NCI-H82 treated with DMSO at 0.1 percent for 48 hours (cell line): ENCODE measurements around the gene IFT81.
"Not testable (repeated sequence)": the region's sequence is repeated elsewhere in the genome, so short reads cannot be mapped to it uniquely, and the experiment has no call there.

Source experiments
- DNase-seq: peaks from one replicate; lab custom pipeline; 2025; ENCODE audit not compliant: unreplicated experiment; lab: John Stamatoyannopoulos, UW

IFT81 gene, protein sequence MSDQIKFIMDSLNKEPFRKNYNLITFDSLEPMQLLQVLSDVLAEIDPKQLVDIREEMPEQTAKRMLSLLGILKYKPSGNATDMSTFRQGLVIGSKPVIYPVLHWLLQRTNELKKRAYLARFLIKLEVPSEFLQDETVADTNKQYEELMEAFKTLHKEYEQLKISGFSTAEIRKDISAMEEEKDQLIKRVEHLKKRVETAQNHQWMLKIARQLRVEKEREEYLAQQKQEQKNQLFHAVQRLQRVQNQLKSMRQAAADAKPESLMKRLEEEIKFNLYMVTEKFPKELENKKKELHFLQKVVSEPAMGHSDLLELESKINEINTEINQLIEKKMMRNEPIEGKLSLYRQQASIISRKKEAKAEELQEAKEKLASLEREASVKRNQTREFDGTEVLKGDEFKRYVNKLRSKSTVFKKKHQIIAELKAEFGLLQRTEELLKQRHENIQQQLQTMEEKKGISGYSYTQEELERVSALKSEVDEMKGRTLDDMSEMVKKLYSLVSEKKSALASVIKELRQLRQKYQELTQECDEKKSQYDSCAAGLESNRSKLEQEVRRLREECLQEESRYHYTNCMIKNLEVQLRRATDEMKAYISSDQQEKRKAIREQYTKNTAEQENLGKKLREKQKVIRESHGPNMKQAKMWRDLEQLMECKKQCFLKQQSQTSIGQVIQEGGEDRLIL

DNA sequence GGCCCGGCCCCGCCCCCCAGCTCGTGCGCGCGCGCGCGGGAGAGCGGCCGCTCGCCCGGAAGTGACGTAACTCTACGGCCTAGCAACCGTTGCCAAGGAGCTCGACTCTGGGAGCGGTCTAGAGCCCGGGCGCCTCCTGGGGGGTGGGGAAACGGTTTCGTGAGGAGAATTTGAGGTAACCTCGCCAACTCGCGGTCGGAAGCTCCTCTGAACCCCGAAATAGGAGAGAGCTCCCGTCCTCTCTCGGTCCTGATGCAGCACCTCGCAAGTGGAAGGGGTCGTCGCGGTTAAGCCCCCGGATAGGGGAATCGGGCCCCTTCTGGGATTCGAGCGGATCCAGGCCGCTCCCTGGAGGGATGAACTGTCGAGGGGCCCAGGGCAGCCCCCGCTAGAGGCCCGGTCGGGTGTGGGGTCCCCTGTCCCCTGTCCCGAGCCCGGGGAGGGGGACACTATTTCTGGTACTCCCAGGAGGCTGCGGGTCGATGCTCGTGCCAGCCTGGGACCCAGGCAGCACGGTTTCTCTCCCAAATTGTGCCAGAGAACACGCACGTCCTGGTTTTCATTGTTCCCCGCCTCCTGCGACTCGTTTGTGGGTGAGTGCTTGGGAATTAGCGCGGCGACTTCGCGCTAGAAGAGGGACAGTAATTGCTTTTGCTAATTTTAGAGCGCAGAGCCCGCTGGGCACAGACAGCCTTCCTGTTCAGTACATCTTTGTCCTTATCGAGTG, at the start of gene IFT81:
IFT81 (plus strand) TSS at position 89 of the 727 bp plus-strand sequence. CDS start 3,024 bp downstream, outside the sequence.
- peak; percentile 88 for DNase-seq

DNA sequence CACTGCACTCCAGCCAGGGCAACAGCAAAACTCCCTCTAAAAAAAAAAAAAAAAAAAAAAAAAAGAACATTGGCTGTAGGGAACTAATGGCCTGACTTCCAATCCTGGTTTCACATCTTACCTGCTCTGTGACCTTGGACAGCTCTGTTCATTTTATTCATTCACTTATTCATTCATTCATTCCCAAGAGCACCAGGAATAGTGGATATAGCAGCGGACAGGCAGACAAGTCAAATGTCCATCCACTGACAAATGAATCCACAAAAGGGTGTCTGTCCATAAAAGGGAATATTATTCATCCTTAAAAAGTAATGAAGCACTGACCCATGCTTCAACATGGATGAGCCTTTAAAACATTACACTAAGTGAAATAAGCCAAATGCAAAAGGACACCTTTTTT, 48.3 kb upstream of the IFT81 start:
- no peak for DNase-seq

DNA sequence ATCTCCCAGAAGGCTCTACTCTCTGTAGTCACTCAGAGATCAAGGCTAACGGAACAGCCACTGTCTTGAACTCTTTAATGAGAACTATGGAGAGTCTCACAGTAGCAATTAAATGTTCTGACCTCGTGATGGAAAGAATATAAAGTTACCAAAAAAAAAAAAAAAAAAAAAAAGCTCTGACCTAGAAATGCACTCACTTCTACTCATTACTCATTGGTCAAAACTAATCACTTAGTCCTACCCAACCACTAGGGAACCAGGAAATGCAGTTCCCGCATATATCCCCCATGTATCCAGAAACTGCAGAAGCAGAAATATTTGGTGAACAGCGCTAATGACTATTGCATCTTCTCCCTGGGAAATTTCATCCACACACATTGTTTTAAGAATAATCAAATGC, 46.4 kb upstream of the IFT81 start:
- no peak for DNase-seq

DNA sequence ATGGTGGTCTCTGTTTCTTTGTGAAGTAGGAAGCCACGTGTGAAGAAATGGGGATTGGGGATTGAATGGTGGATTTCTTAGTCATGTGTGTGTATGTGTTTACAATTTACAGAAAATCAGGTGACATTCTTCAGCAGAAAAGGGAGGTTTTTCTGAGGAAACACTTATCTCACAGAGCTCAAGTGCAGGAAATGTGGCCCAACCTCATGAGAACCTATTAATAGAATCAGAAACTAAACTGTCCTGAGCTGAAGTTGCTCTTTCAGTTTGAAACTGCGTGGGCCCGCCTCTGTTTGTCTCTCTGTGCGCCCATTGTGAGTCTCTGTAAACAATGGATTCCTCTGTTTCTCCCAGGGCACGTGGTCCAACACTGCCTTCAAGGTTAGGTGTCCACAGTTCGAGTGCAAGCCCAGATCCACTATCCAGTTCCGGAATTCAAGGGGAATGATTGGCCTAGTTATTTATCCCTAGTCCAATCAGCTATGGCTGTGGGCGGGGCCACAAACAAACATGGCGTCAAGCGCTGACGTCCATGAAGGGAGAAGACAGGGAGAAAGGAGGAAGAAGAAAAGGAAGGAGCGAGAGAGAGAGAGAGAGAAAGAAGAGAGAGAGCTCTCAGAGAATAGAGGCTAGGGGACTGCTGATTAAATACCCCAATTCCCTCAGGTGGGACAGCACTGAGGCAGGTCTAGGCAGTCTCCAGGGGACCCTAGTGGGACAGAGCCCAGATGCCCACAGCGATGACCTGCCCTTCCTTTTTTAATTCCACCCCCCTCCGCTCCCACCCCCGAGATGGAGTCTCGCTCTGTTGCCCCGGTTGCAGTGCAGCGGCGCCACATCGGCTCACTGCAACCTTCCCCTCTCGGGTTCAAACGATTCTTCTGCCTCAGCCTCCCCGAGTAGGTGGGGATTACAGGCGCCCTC, 44.4 kb upstream of the IFT81 start:
- DNase-seq, result no peak

DNA sequence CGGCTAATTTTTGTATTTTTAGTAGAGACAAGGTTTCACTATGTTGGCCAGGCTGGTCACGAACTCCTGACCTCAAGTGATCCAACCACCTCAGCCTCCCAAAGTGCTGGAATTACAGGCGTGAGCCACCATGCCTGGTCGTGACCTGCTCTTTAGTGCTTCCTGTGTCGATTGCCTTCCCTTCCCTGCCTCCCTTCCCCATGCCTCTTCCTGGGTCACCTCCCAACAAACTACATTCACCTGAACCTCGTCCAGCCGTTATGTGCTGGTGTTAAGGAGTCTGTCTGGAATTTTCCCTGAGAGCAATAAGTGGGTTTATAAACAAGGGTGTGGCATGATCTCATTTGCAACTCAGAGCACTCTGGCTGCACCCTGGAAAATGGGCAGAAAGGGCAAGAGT, 43.7 kb upstream of the IFT81 start:
- DNase-seq, result no peak

DNA sequence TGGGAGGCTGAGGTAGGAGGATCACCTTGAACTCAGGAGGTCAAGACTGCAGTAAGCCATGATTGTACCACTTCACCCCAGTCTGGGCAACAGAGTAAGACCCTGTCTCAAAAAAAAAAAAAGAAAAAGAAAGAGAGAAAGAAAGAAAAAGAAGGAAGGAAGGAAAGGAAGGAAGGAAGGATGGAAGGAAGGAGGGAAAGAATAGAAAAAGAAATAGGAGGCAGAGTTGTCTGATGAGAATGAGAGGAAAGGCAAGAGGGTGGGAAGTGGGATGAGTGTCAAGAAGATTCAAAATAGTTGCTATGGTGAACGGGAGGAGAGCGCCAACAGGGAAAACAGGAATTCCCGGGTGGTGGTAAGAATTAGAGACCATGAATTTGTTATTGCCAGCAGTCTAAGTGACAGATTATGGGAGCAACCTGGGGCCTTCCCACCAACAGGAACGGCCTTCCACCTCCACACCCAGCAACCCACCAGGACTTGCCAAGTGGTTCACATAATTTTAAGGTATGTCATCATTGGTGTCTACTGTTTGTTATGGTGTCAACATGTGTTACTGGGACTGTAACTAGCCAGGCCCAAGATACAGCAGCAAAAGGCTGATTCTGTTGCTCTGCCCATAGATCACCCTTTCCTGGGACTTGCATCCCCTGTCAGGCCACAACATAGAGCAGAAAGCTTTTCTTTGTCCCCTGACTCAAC, 39.7 kb upstream of the IFT81 start:
- no peak for DNase-seq

DNA sequence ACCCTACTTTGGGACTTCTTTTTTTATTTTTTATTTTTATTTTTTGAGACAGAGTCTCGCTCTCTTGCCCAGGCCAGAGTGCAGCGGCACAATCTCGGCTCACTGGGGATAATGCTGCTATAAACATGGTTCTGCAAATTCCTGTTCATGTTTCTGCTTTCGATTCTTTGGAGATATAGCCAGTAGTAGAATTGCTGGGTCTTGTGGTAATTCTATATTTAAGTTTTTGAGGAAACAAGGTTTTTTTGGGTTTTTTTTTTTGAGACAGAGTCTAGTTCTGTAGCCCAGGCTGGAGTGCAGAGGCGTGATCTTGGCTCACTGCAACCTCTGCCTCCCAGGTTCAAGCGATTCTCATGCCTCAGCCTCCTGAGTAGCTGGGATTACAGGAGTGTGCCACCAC, 35.9 kb upstream of the IFT81 start:
- not testable (repeated sequence) for DNase-seq

DNA sequence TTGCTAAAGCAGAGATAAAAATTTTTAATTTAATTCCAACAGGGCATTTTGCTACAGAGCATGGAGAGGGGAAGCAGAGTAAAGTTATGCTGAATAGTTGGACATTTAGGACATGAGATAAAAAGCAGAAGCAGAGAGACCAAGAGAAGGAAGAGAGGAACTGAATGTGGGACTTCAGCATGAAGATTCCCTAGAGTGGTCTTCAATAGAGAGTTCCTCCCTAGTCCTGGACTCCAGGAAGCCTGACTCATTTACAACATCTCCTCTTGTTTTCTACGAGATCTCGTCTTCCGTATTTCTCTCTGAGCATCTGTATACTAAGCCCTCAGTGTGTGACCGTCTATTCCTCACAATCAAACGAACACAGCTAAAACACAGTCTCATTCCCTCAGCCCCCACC, 35.2 kb upstream of the IFT81 start:
- no peak for DNase-seq

DNA sequence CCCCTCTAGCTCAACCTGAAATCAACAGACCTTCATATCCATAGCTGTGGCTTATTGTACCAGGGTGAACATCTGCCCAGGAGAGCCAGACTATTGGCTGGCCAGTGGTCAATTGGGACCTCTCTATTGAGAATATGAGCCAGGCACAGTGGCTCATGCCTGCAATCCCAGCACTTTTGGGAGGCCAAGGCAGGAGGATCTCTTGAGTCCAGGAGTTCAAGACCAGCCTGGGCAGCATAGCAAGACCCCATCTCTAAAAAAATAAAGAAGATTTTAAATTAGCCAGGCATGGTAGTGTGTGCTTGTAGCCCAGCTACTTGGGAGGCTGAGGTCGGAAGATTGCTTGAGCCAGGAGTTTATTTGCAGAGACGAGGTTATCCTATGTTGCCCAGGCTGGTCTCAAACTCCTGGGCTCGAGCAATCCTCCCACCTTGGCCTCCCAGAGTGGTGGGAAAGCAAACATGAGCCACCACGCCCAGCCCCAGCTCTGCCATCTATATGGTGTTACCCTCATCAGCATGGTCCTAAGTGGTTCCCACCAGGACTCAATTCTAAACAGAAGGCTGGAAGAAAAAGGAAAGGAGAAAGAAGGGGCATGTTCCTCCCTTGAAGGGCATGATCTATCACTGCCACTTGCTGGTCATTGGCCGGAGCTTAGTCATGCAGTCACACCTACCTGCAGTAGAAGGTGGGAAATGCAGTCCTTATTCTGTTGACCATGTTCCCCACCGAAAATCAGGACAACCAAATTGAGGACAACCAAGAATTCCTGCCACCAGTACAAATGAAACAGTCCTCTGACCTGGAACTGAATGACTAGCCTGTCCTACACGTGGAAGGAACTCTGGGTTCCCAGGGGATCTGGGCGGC, 33.7 kb upstream of the IFT81 start:
- DNase-seq, result no peak

DNA sequence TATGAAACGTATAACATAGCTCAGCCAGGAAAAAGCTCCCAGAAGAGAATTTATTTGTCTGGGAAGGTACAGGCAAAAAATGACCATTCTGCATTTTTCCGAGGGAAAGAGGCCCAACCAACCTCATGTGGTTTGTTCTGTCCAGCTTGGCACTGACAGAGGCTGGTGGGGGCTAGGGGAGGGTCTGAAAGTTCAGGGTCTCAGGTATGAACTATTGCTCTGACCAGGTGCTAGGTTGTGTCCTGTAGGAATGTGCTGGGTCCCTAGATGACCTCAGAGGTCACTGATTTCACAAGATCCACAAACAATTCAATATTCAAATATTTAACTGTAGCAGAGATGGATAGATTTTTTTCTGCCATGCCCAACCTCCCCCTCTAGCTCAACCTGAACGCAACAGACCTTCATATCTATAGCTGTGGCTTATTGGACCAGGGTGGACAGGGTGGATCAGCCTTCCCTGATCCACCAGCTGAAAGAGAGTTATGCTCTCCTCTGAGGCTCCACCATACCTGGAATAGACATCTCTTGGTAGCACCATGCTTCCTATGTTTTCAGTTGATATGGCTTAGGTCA, 32.9 kb upstream of the IFT81 start:
- no peak for DNase-seq

DNA sequence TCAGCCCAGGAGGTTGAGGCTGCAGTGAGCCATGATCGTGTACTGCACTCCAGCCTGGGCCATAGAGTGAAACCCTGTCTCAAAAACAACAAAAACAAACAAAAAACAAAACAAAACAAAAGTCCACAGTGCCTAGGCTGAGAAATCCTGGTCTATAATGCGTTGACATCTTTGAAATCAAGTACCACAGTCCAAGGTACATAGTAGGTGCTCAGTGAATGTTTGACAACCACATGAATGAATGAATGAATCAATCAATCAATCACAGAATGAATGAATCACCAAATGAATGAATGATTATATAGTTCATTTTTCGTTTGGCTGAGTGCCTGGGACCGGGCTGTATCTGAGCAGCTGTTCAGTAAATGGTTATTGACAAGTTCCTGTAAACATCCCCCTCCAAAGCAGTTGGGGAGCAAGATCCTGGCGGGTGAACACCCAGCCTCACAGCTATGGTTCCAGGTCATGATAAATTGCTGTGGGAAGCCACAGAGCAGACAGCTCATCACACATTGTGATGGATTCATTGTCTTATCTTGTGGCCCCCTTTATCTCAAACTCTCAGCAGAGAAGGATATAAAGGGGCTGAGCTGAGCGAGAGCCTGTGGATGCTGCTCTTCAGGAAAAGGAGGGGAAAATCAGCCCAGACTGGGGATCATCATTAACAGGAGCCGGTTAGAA, 30.4 kb upstream of the IFT81 start:
- no peak for DNase-seq

DNA sequence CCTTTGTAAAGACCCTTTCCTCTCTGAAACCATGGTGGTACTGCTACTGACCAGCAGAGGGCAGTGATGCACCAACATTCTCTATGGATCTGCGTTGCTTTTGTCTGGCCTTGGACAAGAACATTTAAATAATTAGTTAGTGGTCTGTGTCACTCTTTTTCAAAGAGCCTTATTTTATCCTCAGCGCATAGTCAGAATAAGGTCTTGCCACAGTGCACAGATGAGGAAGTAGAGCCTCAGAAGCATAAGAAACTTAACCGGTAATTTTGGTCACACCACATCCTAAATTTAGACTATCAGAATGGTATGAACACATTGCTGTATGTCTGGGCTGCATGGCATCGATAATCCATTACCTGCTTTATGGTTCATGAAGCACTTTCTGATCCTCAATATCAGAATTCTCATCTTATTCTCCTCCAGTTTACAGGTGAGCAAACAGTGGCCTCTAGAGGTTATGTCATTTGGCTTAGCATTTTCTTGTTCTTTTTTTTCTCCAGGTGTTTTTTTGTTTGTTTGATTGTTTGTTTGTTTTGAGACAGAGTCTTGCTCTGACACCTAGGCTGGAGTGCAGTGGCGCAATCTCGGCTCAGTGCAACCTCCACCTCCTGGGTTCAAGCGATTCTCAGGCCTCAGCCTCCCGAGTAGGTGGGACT, 23.7 kb upstream of the IFT81 start:
- DNase-seq, result peak; percentile 74

DNA sequence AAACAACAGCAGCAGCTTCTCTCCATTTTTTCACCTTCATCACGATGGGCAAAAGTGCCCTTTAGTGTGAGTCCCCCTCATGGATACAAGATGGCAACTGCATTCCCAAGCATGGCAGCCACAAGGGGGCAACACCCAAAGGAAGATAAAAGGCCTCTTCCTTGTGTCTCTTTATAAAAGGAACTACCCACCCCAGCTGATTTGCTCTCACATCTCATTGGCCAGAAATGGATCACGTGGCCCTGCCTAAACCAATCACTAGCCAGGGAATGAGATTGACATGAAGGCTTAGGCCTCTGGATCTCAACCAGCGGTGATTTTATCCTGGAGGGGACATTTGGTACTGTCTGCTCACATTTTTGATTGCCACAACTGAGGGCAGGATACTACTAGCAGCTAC, 21.9 kb upstream of the IFT81 start:
- peak; percentile 70 for DNase-seq

DNA sequence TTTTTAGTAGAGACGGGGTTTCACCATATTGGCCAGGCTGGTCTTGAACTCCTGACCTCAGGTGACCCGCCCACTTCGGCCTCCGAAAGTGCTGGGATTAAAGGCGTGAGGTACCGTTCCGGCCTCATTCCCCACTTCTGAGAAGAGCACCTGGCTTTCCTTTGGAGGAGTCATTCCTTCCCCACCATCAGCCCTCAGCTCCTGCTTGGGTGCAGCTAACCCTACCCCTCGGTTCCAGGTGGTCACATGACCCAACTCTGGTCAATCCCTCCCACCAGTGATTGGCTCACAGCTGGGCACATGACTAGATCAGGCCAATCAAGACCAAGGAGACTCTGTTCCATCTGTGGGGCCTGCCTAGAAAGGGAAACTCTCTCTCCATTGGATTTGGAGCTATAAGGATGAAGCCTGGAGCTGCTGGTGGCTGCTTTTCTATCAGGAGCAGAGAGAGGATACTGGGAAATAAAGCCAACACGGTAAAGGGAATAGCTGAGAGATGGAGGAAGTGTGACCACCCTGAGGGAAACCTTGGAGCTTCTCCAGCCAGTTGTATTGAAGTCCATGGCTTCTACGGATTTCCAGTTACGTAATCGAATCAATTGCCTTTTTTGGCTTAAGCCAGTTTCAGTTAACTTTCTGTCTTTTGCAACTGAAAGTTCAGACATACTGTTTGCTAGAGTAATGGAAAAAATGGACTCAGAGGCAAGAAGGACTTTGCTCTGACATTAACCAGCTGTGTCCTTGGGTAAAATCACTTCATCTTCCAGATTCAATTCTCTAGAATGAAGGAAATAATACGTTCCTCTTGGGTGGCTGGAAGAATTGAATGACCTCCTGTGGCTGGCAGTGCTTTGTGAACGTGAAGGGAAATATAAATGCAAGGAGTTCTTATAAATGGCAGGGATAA, 19.7 kb upstream of the IFT81 start:
- no peak for DNase-seq

DNA sequence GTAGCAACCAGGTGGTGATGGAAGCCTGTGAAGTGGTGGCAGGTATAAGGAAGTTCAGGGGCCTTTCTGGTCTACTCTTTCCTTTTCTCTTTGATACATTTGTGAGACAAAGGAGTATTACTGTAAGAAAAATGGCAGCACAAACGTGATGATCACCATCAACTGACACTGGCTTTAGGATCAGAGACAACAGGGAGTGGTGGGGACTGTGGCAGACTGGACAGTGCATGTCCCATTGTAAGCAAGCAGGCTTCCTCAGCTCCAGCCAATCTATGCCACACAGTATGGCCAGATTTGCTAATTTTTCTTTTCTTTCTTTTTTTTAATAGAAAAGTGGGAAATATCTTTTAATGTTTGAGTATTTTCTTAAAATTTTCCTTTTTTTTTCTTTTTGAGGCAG, 19.0 kb upstream of the IFT81 start:
- DNase-seq, result no peak

DNA sequence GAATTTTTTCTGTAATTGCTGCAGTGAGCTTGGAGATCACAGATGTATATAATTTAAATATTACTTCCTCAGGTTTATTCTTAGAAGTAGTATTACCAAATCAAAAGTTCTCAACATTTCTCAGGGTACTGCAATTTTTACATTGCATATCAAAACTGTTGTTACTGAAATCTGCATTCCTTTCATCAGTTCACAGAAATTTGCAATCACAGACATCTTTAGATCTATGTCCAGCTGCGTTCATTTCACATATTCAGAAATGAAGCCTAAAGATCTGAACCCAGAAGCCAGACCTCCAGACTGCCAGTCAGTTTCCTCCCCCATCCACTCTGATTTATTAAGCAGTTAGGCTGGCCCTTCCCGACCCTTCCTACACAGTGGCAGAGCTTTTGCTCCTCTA, 18.2 kb upstream of the IFT81 start:
- DNase-seq, result no peak
